Mesothelial cell of epicardium (in vitro differentiated cells): ENCODE data around the gene UBL7. TPM values are rescaled to one million over a fixed set of nuclear protein-coding genes. Genes with fewer than 3 reads are reported as not detected.

ENCODE experiments used
- DNase-seq, 2 experiments: peaks; one replicate each; pipeline ENCODE4 v3.0.0; 2021; ENCODE audit warnings: low spot score in 2 of 2; ENCODE audit not compliant: unreplicated experiment in 2 of 2
- H3K27ac Mint-ChIP-seq: 2 replicates; pipeline ENCODE4 v1.8.0; 2021; ENCODE audit warnings: mixed read lengths
- H3K27me3 Mint-ChIP-seq: 2 replicates; pipeline ENCODE4 v1.8.0; 2021; ENCODE audit warnings: low read depth, mixed read lengths
- H3K36me3 Mint-ChIP-seq: 2 replicates; pipeline ENCODE4 v1.8.0; 2021; ENCODE audit warnings: mixed read lengths
- H3K4me1 Mint-ChIP-seq: 2 replicates; pipeline ENCODE4 v1.8.0; 2021; ENCODE audit warnings: mixed read lengths
- H3K4me3 Mint-ChIP-seq: 2 replicates; pipeline ENCODE4 v1.8.0; 2021; ENCODE audit warnings: mild to moderate bottlenecking, moderate library complexity, mixed read lengths
- H3K9me3 Mint-ChIP-seq: 2 replicates; pipeline ENCODE4 v1.8.0; 2021; ENCODE audit warnings: mixed read lengths
- CTCF ChIP-seq: fragments of 200-600 bp; sonication (generic); IDR thresholded peaks from one replicate; pipeline ENCODE4 v1.5.0; 2021; ENCODE audit warnings: antibody characterized with exemption; ENCODE audit not compliant: unreplicated experiment
- total RNA-seq: library from RNA; stranded (reverse); gene quantifications from 3 replicates; pipeline ENCODE4 v1.2.1, GENCODE V29; 2021

Gene UBL7
- total RNA-seq, 1 donor from 2014 or later, result 43.2 TPM

- TF ChIP-seq CTCF, result no peak
- Mint-ChIP-seq H3K27ac (no peak overlapping the region), H3K27me3 (no peaks in the 10 kb centered on the region), H3K9me3 (peaks cover 21% of the 10 kb centered on the region), H3K36me3 (peaks cover 31% of the 10 kb centered on the region), H3K4me3 (no peak overlapping the region), H3K4me1 (no peaks in the 10 kb centered on the region)
- DNase-seq, result no peak
These were observed 7.5 kb upstream of the UBL7 start for GRCh38 chr15:74468341-74469032.

- Mint-ChIP-seq H3K9me3 (peaks cover 25% of the 10 kb centered on the region), H3K36me3 (peaks cover 33% of the 10 kb centered on the region), H3K4me1 (peaks cover 13% of the 10 kb centered on the region), H3K27me3 (no peaks in the 10 kb centered on the region), H3K27ac (no peak overlapping the region), H3K4me3 (no peak overlapping the region)
- no peak for TF ChIP-seq CTCF
- no peak for DNase-seq
These were observed 5.6 kb upstream of the UBL7 start for GRCh38 chr15:74466570-74466969.

- no peak for TF ChIP-seq CTCF
- DNase-seq, result no peak
- peaks cover 25% of the 10 kb centered on the region for H3K9me3 Mint-ChIP-seq
- no peak overlapping the region for H3K4me3 Mint-ChIP-seq
- no peaks in the 10 kb centered on the region for H3K27me3 Mint-ChIP-seq
- peaks cover 33% of the 10 kb centered on the region for H3K36me3 Mint-ChIP-seq
- no peak overlapping the region for H3K27ac Mint-ChIP-seq
- peaks cover 20% of the 10 kb centered on the region for H3K4me1 Mint-ChIP-seq
These were observed 3.9 kb upstream of the UBL7 start for GRCh38 chr15:74464897-74465296.

GRCh38 chr15:74464216-74464615, 3.3 kb upstream of the UBL7 start:
- TF ChIP-seq CTCF, result no peak
- no peaks in the 10 kb centered on the region for H3K27me3 Mint-ChIP-seq
- peaks cover 20% of the 10 kb centered on the region for H3K4me1 Mint-ChIP-seq
- DNase-seq, result no peak
- peaks cover 33% of the 10 kb centered on the region for H3K36me3 Mint-ChIP-seq
- H3K27ac Mint-ChIP-seq, result no peak overlapping the region
- H3K4me3 Mint-ChIP-seq, result no peak overlapping the region
- H3K9me3 Mint-ChIP-seq, result peaks cover 25% of the 10 kb centered on the region

GRCh38 chr15:74463634-74464033, 2.7 kb upstream of the UBL7 start:
- H3K36me3 Mint-ChIP-seq, result peaks cover 35% of the 10 kb centered on the region
- H3K27ac Mint-ChIP-seq, result no peak overlapping the region
- H3K9me3 Mint-ChIP-seq, result peaks cover 25% of the 10 kb centered on the region
- no peak for TF ChIP-seq CTCF
- DNase-seq, result no peak
- no peak overlapping the region for H3K4me3 Mint-ChIP-seq
- peaks cover 20% of the 10 kb centered on the region for H3K4me1 Mint-ChIP-seq
- no peaks in the 10 kb centered on the region for H3K27me3 Mint-ChIP-seq
